ENCODE data around the gene GJB1.
A peak's percentile ranks its signal among the peaks of the same experiment; 100 is the strongest.

GJB1 gene

GRCh38 chrX:71216485-71216884, 6.5 kb upstream of the GJB1 start:
- no peaks in the 10 kb centered on the region for H3K27me3 Mint-ChIP-seq (ENCODE audit: low read depth)
- peaks cover 9% of the 10 kb centered on the region for H3K4me1 Mint-ChIP-seq
- peak overlapping the region; percentile 38 to 81 (median 63) for H3K4me3 Mint-ChIP-seq
- H3K36me3 Mint-ChIP-seq (ENCODE audit: low read depth) = no peaks in the 10 kb centered on the region
- no peak for TF ChIP-seq CTCF (IDR thresholded peaks at IDR 0.05; ENCODE audit: unreplicated experiment in 3 of 3)
- H3K9me3 Mint-ChIP-seq = peaks cover 8% of the 10 kb centered on the region
- peak overlapping the region; percentile 44 to 90 (median 88) for H3K27ac Mint-ChIP-seq

DNA sequence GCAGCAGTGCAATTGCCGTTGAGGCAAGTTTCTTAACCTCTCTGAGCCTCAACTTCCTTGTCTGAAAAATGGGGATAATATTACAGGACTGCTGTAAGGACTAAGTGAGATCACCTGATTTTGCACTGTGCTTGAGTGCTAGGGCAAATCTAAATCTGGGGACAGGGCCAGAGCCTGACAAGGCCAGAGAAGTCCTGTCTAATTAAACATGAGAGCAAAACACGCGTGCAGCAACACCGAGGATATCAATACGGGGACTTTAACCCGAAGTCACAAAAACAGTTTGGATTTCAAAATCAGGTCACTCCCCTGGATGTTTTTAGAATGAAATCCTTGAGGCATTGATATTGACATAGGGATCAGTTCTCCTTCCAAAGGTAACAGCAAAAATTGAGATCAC, 5.7 kb upstream of the GJB1 start:
- Mint-ChIP-seq H3K9me3 (peaks cover 10% of the 10 kb centered on the region), H3K36me3 (ENCODE audit: low read depth) (no peaks in the 10 kb centered on the region), H3K4me3 (peak overlapping the region in 1 of 3 experiments; percentile 81), H3K4me1 (peaks cover 9% of the 10 kb centered on the region), H3K27ac (peak overlapping the region; percentile 44 to 90 (median 88)), H3K27me3 (ENCODE audit: low read depth) (no peaks in the 10 kb centered on the region)
- no peak for TF ChIP-seq CTCF (IDR thresholded peaks at IDR 0.05; ENCODE audit: unreplicated experiment in 3 of 3)

DNA sequence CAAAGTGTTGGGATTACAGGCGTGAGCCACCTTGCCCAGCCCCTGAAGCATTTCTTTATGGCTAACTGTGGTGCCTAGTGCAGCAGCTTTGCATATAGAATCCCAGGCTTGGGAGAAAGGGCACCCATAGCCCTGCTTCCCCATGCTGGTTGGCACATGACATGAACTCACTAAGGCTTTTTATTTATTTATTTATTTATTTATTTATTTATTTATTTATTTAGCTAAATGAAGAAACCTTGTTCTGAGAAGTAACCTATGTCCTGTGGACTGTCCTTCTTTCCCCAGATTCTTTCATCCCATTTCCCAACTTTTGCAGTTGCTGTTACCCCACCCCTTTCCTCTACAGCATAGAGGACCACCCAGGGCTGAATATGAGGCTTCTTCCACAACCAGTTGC, 1.9 kb upstream of the GJB1 start:
- no peaks in the 10 kb centered on the region for H3K36me3 Mint-ChIP-seq (ENCODE audit: low read depth)
- H3K9me3 Mint-ChIP-seq = peaks cover 14% of the 10 kb centered on the region
- H3K27ac Mint-ChIP-seq = peak overlapping the region in 1 of 3 experiments; percentile 19
- TF ChIP-seq CTCF (IDR thresholded peaks at IDR 0.05; ENCODE audit: unreplicated experiment in 3 of 3) = no peak
- H3K4me1 Mint-ChIP-seq = peaks cover 8% of the 10 kb centered on the region
- peaks cover 3% of the 10 kb centered on the region for H3K27me3 Mint-ChIP-seq (ENCODE audit: low read depth)
- H3K4me3 Mint-ChIP-seq = no peak overlapping the region

DNA sequence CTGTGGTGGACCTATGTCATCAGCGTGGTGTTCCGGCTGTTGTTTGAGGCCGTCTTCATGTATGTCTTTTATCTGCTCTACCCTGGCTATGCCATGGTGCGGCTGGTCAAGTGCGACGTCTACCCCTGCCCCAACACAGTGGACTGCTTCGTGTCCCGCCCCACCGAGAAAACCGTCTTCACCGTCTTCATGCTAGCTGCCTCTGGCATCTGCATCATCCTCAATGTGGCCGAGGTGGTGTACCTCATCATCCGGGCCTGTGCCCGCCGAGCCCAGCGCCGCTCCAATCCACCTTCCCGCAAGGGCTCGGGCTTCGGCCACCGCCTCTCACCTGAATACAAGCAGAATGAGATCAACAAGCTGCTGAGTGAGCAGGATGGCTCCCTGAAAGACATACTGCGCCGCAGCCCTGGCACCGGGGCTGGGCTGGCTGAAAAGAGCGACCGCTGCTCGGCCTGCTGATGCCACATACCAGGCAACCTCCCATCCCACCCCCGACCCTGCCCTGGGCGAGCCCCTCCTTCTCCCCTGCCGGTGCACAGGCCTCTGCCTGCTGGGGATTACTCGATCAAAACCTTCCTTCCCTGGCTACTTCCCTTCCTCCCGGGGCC, 1.2 kb downstream of the GJB1 start:
- peaks cover 21% of the 10 kb centered on the region for H3K9me3 Mint-ChIP-seq
- TF ChIP-seq CTCF (IDR thresholded peaks at IDR 0.05; ENCODE audit: unreplicated experiment in 3 of 3) = no peak
- H3K27ac Mint-ChIP-seq = peak overlapping the region in 1 of 3 experiments; percentile 49
- H3K4me3 Mint-ChIP-seq = no peak overlapping the region
- no peaks in the 10 kb centered on the region for H3K36me3 Mint-ChIP-seq (ENCODE audit: low read depth)
- no peaks in the 10 kb centered on the region for H3K4me1 Mint-ChIP-seq
- peaks cover 3% of the 10 kb centered on the region for H3K27me3 Mint-ChIP-seq (ENCODE audit: low read depth)

DNA sequence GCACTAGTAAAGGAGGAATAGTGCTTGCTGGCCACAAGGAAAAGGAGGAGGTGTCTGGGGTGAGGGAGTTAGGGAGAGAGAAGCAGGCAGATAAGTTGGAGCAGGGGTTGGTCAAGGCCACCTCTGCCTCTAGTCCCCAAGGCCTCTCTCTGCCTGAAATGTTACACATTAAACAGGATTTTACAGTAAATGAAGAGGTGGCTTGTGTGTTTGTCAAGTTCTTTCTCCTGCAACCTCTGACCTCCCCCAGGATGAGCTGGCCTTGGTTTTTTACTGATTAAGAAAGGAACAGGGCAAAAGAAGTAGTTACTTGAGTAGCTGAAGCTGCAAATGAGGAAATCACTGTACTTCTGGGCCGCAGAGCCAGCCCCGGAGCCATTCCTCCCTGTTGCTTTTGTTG, 2.0 kb downstream of the GJB1 start:
- no peaks in the 10 kb centered on the region for H3K36me3 Mint-ChIP-seq (ENCODE audit: low read depth)
- H3K4me1 Mint-ChIP-seq = no peaks in the 10 kb centered on the region
- peak overlapping the region in 1 of 3 experiments; percentile 86 for H3K27ac Mint-ChIP-seq
- TF ChIP-seq CTCF (IDR thresholded peaks at IDR 0.05; ENCODE audit: unreplicated experiment in 3 of 3) = no peak
- H3K4me3 Mint-ChIP-seq = no peak overlapping the region
- peaks cover 21% of the 10 kb centered on the region for H3K9me3 Mint-ChIP-seq
- peaks cover 3% of the 10 kb centered on the region for H3K27me3 Mint-ChIP-seq (ENCODE audit: low read depth)

GRCh38 chrX:71225676-71226075, 2.7 kb downstream of the GJB1 start:
- Mint-ChIP-seq H3K27me3 (ENCODE audit: low read depth) (peaks cover 3% of the 10 kb centered on the region), H3K36me3 (ENCODE audit: low read depth) (no peaks in the 10 kb centered on the region), H3K27ac (peak overlapping the region in 2 of 3 experiments; percentile 65 to 86), H3K4me1 (no peaks in the 10 kb centered on the region), H3K4me3 (no peak overlapping the region), H3K9me3 (peaks cover 21% of the 10 kb centered on the region)
- no peak for TF ChIP-seq CTCF (IDR thresholded peaks at IDR 0.05; ENCODE audit: unreplicated experiment in 3 of 3)

Data from nephron (organoid).